Esophagus squamous epithelium (tissue), 4 donors: Measurements from ENCODE around the gene MPZL1.

Experiments used
- POLR2A ChIP-seq, 4 donors: fragments of 450-650 bp; IDR thresholded peaks; one replicate each; pipeline ENCODE4 v1.6.1; 2017; ENCODE audit warnings: antibody characterized with exemption in 4 of 4, mild to moderate bottlenecking in 4 of 4, moderate library complexity in 3 of 4
- TF ChIP-seq, protein P1 (sequence below), 6 experiments: fragments of 450-650 bp in 4 of 6; fragments of 200-600 bp in 2 of 6; sonication (generic) in 2 of 6; IDR thresholded peaks; one replicate each; pipeline ENCODE4 v1.5.1; 2016 to 2019; ENCODE audit warnings: antibody characterized with exemption in 6 of 6, mild to moderate bottlenecking in 4 of 6, moderate library complexity in 4 of 6

DNA sequence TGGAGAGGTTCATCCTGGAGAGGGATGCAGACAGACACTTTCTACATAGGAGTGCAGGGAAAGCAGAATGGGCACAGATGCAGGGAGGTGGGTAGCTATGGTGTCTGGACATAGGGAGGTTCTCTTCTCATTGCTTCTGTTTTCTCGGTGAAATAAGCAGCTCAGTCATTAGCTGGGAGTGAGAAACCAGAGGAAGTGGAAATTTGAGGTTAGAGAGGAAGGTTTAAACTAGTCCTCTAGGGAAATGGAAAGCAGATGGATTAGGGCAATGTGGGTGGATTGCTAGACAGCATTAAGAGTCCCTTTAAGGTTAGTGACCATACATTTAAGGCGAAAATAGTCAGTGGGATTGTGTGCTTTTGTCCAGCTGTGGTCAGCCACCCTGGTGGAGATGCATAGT is 39.6 kb downstream of the MPZL1 start:
- TF ChIP-seq, protein P1, sequence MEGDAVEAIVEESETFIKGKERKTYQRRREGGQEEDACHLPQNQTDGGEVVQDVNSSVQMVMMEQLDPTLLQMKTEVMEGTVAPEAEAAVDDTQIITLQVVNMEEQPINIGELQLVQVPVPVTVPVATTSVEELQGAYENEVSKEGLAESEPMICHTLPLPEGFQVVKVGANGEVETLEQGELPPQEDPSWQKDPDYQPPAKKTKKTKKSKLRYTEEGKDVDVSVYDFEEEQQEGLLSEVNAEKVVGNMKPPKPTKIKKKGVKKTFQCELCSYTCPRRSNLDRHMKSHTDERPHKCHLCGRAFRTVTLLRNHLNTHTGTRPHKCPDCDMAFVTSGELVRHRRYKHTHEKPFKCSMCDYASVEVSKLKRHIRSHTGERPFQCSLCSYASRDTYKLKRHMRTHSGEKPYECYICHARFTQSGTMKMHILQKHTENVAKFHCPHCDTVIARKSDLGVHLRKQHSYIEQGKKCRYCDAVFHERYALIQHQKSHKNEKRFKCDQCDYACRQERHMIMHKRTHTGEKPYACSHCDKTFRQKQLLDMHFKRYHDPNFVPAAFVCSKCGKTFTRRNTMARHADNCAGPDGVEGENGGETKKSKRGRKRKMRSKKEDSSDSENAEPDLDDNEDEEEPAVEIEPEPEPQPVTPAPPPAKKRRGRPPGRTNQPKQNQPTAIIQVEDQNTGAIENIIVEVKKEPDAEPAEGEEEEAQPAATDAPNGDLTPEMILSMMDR (IDR thresholded peaks at IDR 0.05), result no peak
- TF ChIP-seq POLR2A (IDR thresholded peaks at IDR 0.05), result no peak
